ENCODE data around the gene BRAF.

DNA sequence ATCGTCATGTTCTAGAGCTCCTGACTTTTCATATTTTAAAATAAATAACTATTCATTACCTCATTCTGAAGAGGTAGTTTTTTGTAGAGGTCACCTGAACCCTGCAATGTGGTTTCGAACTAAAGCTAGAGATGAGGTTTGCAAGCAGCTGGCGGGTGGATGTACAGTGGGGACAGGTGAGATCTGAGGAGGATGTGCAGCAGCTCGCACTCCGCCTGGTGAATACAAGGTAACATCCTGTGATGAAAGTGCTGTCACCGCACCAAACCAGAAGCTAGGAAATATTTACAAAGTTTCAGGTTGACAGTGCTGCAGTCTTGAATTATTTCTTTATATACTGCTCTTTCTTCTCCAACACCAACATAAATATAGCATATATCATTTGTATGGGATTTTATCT, 201.7 kb downstream of the BRAF start:
- TF ChIP-seq, protein P1, sequence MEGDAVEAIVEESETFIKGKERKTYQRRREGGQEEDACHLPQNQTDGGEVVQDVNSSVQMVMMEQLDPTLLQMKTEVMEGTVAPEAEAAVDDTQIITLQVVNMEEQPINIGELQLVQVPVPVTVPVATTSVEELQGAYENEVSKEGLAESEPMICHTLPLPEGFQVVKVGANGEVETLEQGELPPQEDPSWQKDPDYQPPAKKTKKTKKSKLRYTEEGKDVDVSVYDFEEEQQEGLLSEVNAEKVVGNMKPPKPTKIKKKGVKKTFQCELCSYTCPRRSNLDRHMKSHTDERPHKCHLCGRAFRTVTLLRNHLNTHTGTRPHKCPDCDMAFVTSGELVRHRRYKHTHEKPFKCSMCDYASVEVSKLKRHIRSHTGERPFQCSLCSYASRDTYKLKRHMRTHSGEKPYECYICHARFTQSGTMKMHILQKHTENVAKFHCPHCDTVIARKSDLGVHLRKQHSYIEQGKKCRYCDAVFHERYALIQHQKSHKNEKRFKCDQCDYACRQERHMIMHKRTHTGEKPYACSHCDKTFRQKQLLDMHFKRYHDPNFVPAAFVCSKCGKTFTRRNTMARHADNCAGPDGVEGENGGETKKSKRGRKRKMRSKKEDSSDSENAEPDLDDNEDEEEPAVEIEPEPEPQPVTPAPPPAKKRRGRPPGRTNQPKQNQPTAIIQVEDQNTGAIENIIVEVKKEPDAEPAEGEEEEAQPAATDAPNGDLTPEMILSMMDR (IDR thresholded peaks at IDR 0.05; ENCODE audit: poor library complexity), result no peak
- no peak for TF ChIP-seq EZH2 (IDR thresholded peaks at IDR 0.05; ENCODE audit: borderline replicate concordance)
